Progenitor cell of endocrine pancreas (in vitro differentiated cells): ENCODE measurements around the gene PHLDA2. TPM values are rescaled to one million over a fixed set of nuclear protein-coding genes. Genes with fewer than 3 reads are reported as not detected.

Experiments used
- DNase-seq: peaks from one replicate; pipeline ENCODE4 v3.0.0; 2021; ENCODE audit warnings: low spot score; ENCODE audit not compliant: unreplicated experiment
- H3K27ac Mint-ChIP-seq: 2 replicates; pipeline ENCODE4 v1.8.0; 2021; ENCODE audit warnings: mild to moderate bottlenecking, moderate library complexity, mixed read lengths
- H3K27me3 Mint-ChIP-seq: 2 replicates; pipeline ENCODE4 v1.8.0; 2021; ENCODE audit warnings: mixed read lengths
- H3K36me3 Mint-ChIP-seq: 2 replicates; pipeline ENCODE4 v1.8.0; 2022; ENCODE audit warnings: mixed read lengths; ENCODE audit not compliant: insufficient read depth
- H3K4me1 Mint-ChIP-seq: 2 replicates; pipeline ENCODE4 v1.8.0; 2021; ENCODE audit warnings: low read depth, mixed read lengths
- H3K4me3 Mint-ChIP-seq: 2 replicates; pipeline ENCODE4 v1.8.0; 2021; ENCODE audit warnings: low read depth, mild to moderate bottlenecking, moderate library complexity, mixed read lengths
- H3K9me3 Mint-ChIP-seq: 2 replicates; pipeline ENCODE4 v1.8.0; 2021; ENCODE audit warnings: low read depth, mixed read lengths
- CTCF ChIP-seq: fragments of 200-600 bp; sonication (generic); IDR thresholded peaks from one replicate; pipeline ENCODE4 v1.5.0; 2021; ENCODE audit warnings: antibody characterized with exemption, mild to moderate bottlenecking; ENCODE audit not compliant: unreplicated experiment
- total RNA-seq: library from RNA; stranded (reverse); gene quantifications from 2 replicates; pipeline ENCODE4 v1.2.1, GENCODE V29; 2021

The PHLDA2 gene
- total RNA-seq, 1 donor from 2014 or later, result 1.2 TPM

GRCh38 chr11:2951231-2952110, 22.3 kb upstream of the PHLDA2 start:
- no peak for DNase-seq
- Mint-ChIP-seq H3K4me1 (peaks cover 7% of the 10 kb centered on the region), H3K4me3 (no peak overlapping the region), H3K27ac (no peak overlapping the region), H3K9me3 (no peaks in the 10 kb centered on the region), H3K36me3 (peaks cover 29% of the 10 kb centered on the region), H3K27me3 (no peaks in the 10 kb centered on the region)
- no peak for TF ChIP-seq CTCF

- Mint-ChIP-seq H3K36me3 (peaks cover 29% of the 10 kb centered on the region), H3K4me3 (no peak overlapping the region), H3K27me3 (no peaks in the 10 kb centered on the region), H3K4me1 (peaks cover 5% of the 10 kb centered on the region), H3K27ac (no peak overlapping the region), H3K9me3 (no peaks in the 10 kb centered on the region)
- no peak for DNase-seq
- TF ChIP-seq CTCF, result no peak
These were observed 21.6 kb upstream of the PHLDA2 start for GRCh38 chr11:2950825-2951224.

GRCh38 chr11:2949920-2950319, 20.7 kb upstream of the PHLDA2 start:
- TF ChIP-seq CTCF, result no peak
- Mint-ChIP-seq H3K27me3 (no peaks in the 10 kb centered on the region), H3K27ac (no peak overlapping the region), H3K36me3 (peaks cover 27% of the 10 kb centered on the region), H3K4me1 (peaks cover 5% of the 10 kb centered on the region), H3K4me3 (no peak overlapping the region), H3K9me3 (no peaks in the 10 kb centered on the region)
- no peak for DNase-seq

GRCh38 chr11:2947744-2948143, 18.5 kb upstream of the PHLDA2 start:
- H3K4me1 Mint-ChIP-seq, result peaks cover 5% of the 10 kb centered on the region
- H3K36me3 Mint-ChIP-seq, result peaks cover 27% of the 10 kb centered on the region
- H3K4me3 Mint-ChIP-seq, result no peak overlapping the region
- no peak for DNase-seq
- no peak overlapping the region for H3K27ac Mint-ChIP-seq
- H3K27me3 Mint-ChIP-seq, result no peaks in the 10 kb centered on the region
- no peaks in the 10 kb centered on the region for H3K9me3 Mint-ChIP-seq
- no peak for TF ChIP-seq CTCF

- Mint-ChIP-seq H3K9me3 (no peaks in the 10 kb centered on the region), H3K27me3 (no peaks in the 10 kb centered on the region), H3K27ac (no peak overlapping the region), H3K4me3 (no peak overlapping the region), H3K36me3 (peaks cover 20% of the 10 kb centered on the region), H3K4me1 (peaks cover 5% of the 10 kb centered on the region)
- no peak for TF ChIP-seq CTCF
- no peak for DNase-seq
These were observed 16.6 kb upstream of the PHLDA2 start for GRCh38 chr11:2945757-2946287.
